Activated T-cell treated with anti-CD3 and anti-CD28 coated beads for 48 hours (primary cell): ENCODE measurements around the gene CSF1.
"Not testable (repeated sequence)": the region's sequence is repeated elsewhere in the genome, so short reads cannot be mapped to it uniquely, and the experiment has no call there.

Experiments
- DNase-seq: peaks from one replicate; pipeline ENCODE4 v3.0.0-alpha.2; 2020; ENCODE audit warnings: low read depth

The CSF1 gene

DNA sequence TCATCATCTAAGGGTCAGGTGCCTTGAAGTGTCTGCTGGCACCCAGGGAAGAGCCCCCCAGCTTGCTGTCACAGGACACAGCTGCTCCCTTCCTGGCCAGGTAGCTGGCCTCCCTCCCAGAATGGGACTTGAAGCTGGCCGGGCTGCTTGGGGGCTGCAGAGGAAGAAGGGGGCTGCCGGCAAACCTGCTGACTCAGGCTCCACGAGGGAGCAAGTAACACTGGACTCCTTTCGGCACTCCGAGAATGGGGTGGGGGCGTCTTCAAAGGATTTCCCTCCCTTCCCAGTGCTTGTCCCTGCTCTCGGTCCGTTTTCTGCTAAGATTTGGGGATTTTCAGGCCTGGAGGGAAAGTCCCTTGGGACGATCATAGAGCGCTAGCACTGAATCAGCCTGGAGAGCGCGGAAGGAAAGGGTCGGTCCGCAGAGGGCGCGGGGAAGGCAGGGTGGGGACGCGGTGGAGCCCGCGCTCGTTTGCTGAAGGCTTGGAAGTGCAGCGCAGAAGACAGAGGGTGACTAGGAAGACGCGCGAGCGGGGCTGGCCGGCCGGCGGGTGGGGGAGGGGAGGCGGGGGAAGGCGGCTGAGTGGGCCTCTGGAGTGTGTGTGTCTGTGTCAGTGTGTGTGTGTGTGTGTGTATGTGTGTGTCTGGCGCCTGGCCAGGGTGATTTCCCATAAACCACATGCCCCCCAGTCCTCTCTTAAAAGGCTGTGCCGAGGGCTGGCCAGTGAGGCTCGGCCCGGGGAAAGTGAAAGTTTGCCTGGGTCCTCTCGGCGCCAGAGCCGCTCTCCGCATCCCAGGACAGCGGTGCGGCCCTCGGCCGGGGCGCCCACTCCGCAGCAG is at the start of gene CSF1:
Gene CSF1, plus strand, starts transcription at position 727 of the 840 bp plus-strand sequence. CDS start 175 bp downstream, outside the sequence.
- peak; percentile 58 for DNase-seq

DNA sequence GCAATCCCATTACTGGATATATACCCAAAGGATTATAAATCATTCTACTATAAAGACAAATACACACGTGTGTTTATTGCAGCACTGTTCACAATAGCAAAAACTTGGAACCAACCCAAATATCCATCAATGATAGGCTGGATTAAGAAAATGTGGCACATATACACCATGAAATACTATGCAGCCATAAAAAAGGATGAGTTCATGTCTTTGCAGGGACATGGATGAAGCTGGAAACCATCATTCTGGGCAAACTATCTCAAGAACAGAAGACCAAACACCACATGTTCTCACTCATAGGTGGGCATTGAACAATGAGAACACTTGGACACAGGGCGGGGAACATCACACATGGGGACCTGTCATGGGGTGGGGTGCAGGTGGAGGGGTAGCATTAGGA is 49.0 kb upstream of the CSF1 start:
- not testable (repeated sequence) for DNase-seq

GRCh38 chr1:109863667-109864046 is 47.0 kb upstream of the CSF1 start:
- DNase-seq: no peak

- no peak for DNase-seq
Observed at GRCh38 chr1:109864047-109864822, 46.4 kb upstream of the CSF1 start.

DNA sequence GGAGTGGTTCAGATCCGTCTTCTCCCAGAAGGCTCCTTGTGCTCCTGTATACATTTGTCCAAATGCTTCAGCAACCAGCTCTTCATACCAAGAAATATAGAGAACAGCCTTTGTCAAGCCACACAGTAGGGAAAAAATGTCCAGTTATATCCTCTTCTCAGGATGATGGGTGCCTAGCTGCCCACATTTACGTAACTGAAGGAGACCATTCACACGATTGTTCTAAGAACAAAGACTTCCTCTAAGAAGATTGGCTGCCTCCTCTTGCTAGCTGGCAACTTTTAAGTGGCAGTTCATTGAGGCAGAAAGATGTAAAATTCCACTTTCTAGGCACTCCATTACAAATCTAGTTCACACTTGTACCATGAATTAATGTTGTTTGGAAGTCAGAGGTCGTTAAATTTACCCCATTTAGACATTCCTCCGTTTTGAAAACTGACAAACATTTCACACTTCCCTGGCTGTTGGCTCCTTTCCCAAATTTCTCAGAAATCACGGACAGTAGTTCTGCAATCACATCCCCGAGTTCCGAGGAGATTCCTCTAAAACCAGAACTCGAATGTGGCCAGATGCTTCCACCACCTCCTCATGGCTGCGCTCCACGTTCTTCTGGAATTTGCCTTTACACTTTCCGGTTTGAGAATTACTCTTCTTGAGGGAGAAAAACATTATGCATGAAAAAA is 45.6 kb upstream of the CSF1 start:
- no peak for DNase-seq

DNA sequence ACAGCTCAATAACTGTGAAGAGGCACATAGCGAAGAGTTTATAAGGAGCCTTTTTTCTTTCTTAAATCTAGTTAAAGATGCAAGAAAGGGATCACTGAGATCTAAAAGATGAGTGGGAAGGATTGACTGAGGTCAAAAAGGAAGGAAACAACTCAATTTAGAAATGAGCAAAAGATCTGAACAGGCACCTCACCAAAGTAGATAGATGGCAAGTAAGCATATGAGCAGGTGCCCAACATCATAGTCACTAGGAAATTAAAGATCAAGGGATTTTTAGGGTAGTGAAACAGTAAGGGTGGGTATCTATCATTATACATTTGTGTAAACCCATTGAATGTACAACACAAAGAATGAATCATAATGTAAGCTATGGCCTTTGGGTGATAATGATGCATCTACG is 44.6 kb upstream of the CSF1 start:
- no peak for DNase-seq

DNA sequence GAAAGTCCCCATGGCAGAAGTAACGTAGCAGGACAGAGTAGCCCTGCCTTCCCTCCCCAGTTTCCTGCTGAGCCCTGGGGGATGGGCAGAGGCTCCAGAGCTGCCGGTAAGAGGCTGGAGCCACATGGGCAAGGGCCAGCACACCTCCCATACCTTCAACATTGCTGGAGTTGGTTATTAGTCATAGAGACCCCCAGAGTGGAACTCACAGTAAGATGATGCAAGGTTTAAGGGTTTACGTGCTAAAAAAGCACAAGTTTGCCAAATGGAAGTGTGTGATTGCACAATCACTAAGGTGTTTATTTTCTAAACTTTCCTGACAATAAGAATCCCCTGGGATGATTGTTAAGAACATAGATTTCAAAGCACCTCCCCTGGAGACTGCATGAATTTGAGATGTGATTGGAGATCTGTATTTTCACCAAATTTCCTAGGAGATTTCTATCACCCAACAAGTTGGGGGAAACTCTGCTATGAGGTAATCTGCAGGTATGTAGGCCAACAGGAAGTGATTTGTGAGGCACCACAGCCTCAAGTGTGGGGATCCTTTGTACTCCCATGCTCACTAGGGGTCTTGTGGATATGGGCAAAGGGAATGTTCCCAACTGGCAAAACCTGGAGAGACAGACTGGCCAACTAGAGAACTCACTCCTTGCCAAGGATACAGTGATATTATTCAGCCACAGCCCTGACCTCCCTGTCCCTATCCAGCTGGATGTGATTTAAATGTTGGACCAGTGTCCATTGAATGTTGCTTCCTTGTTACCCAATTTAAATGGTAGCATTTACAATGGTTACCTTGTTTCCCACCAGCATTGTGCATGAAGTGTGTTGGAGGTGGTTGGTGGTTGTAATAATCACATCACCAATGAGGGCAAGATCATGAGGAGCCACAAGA is 37.1 kb upstream of the CSF1 start:
- DNase-seq: no peak

DNA sequence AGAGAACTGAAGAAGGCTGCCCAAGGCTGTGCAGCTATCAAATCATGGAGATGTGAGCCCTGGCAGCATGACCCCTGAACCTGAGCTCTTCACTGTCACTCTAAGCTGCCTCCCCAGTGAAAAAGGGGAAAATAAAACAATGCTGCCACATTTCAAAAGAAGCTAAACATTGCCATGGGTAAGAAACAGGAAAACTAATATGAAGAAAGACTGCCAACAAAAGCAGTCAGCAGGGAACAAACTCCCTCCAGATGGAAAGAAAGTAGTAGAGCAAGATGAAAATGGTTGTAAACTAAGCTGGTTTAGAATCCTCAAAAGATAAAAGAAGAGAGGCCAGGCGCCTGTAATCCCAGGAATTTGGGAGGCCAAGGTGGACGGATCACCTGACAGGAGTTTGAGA is 36.2 kb upstream of the CSF1 start:
- DNase-seq: no peak

DNA sequence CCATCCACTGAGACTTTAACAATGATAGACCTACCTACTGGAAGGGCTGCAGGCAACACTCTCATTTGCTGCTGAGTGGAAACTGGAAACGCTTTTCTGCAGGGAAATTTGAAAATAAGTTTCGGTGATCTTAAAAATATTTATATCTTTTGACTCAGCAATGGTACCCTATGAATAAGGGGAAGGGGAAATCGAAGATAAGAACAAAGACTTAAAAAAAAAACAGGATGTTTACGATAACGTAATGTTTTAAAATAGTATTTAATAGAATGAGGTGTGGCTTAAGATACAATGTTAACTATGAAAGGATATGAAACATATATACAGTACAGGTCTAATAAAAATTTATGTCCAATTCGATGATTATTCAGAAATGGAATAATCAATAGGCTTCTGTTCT is 34.8 kb upstream of the CSF1 start:
- no peak for DNase-seq

DNA sequence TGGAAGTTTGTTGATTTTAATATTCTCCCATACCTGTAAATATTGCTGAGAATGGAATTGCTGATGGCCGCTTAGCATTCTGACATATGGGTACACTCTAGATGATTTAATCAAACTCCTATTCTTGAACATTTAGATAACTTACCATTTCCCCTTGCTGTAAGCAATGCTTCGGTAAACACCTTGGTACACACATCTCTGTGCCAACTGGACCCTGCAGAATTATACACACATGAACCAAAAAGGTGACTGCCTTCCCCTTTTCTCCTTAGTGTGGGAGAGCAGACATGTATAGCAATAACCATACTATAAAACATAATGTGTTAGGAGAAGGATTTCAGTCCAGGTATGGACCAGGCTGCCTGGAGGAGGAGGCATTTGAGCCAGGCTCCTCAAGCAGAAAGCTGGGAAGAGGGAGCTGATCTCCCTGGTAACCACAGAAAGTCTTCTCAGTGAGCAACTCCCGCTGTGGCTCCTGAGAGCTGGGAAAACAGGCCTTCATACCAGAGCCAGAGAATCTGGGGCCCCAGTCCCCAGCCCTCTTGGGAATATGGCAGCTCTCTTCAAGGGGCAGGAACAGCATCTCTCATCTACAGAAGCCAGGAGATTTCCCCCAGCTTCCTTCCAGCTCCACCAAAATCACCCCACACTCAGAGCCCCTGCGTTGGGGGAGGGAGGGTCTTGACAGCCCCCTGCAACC is 33.9 kb upstream of the CSF1 start:
- no peak for DNase-seq

DNA sequence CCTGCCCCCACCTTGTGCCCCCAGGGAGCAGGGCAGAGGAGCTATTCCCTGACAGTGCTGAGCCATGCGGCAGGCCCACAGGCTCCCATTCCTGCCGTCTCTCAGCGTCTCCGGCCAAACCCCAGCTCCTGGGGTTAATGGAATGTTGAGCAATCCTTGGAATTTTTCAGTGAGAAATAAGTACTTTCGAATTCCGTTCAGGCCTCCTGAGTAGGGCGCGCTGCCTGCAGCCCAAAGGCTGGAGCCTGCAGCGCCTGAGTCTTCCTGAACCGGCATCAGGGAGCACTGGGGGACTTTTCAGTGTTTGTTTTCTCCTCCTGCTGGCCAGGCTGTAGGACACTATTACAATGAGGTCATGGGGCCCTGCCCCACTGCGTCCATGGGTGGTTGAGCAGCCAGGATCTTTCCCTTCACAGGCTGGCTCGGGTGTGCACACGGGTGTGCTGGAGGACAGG is 33.3 kb upstream of the CSF1 start:
- no peak for DNase-seq

DNA sequence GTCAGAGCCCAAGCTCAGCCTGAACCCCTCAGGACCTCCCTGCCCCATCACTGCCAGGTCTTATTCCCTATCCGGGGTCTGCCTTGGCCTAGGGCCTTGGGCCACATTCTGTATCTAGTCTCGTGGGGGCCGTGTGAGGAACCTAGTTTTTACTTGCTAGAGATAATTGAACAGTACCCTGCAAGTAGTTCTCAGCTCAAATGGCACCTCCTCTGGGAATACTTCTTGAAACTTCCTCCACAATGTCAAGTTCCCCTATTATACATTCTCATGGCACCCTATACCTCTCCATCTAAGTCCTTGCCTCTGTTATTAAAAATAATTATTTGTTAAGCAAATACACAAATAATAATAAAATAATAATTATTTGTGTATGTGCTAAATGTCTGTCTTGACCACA is 32.9 kb upstream of the CSF1 start:
- DNase-seq: no peak

DNA sequence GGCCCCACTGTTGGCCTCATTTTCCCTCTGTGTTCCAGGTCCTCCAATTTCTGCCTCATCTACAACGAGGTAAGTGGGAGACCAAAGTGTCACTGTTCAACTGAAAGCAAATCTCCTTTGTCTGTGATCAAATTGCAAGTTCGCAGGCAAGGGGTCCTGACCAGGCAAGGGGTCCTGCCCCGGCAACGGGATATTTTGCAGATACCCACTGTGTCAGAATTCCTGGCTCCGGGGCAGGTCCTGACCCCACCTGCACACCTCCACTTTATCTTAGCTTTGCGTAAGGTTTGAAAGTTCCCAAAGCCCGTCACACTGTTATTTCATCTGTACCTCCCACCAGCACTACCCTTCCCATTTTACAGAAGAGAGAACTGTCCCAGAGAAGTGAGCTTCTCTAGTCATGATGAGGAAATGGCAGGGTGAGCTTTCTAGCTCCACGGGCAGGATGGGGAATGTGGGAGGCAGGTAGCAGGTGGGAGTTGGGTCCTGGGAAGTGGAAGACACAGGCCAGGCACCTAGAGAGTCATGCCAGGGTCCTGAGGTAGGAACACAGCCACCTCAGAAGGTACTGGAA is 32.0 kb upstream of the CSF1 start:
- DNase-seq: no peak

GRCh38 chr1:109879371-109879770 is 31.3 kb upstream of the CSF1 start:
- DNase-seq: not testable (repeated sequence)

GRCh38 chr1:109879881-109880525 is 30.6 kb upstream of the CSF1 start:
- DNase-seq: no peak

DNA sequence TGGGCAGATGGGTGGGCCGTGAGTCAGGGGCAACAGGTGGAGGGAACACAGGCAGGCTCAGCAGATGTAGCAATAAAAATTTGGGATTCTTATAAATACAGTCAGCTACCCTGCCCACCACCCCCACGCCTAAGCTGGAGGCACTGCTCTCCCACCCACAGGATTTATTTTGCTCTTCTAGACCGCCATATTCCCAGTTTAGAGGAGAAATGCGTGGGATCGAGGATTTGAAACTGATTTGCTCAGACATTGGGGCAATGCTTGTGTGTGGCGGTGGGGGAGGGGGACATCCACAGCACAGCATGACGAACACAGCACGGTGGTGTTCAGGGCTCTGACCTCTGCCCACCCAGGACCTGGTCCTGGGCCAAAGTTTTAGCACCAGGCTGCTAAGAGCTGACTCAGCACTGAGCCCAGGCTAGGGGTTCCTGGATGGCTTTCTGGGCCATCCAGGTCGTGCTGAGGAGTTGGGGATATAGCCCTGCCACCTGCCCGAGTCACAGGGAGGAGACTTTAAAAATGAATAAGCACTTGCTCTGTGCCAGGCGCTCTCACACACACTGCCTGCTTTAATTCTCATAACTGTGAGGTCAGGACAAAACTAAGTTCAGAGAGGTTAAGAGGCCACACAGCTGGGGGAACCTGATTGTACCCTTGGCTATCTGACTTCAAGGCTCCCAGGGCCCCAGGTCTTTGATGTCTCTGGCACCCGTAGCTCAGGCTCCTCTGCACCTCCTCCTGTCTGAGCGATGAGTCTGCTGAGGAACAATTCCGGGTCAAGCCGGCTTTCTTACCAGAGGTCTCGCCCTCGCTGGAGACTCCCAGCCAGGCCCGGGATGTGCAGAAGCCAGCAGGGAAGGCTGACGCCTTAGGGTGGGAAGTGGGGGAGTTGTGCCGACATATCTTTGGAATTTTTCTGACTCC is 29.4 kb upstream of the CSF1 start:
- DNase-seq: no peak

DNA sequence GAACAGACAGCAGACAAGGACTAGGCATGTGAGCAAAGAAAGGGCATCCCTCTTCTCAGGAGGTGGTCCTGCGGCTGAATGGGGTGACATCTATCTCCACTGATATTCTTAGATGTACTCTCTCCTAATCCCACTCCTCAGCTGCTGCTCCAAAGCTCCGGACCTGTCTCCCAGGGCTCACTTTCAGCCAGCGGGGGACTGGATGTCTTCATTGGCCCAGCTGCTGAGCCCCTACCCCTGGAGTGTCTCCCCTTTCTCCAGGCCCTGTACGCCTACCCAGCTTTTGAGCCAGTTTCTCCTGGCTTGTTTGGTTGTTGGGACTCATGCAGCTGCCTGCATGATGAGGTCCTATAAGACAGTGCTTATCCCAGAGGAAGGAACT is 28.8 kb upstream of the CSF1 start:
- DNase-seq: no peak

DNA sequence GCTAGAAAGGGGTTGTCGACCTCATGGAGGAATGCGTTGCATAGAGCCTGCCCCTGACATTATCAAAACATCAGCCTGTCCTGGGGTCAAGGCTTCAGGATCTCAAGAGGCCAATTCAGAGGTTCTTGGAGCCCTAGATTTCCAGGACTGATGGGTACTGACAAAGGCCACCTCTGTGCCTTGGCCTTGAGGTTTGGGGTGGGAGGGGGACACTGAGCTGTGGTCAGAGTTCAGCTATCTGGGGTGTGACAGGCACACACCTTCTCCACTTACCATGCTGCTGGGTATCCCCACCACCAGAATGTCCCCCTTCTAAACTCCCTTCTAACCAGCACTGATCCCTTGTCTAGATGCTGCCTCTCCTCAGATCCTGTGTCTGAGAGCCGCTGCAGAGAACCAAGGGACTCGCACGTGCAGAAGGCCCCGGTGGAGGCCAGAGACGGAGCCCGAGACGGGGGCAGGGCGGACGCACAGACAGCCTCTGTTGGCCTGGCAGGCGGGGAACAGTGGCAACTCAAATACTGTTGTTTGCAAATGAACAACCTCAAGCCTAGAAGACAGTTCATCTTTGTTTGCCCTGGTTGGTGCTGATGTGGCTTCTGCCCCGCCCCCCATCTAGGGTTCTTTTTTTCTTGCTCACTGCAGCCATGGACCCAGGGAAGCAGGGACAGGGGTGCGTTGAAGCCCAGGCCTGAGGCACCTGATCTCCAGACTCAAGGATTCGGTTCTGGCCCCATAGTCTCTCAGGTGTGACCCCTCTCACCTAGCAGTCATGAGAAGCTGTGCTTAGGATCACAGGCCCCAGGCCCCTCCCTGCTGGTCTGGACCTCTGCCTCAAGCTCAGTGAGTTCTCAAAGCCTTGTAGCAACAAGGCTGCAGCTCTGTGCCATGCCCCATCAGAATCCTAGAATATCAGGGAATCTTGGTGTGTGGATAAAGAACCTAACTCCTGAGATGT is 28.1 kb upstream of the CSF1 start:
- DNase-seq: no peak
